Tibial nerve (tissue), 4 donors: Measurements from ENCODE around the gene TRMT44.

Experiments
- CTCF ChIP-seq, 5 experiments: fragments of 200-600 bp in 3 of 5; fragments of 450-650 bp in 2 of 5; sonication (generic) in 3 of 5; IDR thresholded peaks; one replicate each; pipeline ENCODE4 v1.5.1; 2016 to 2019; ENCODE audit warnings: antibody characterized with exemption in 5 of 5, mild to moderate bottlenecking in 3 of 5, moderate library complexity in 2 of 5
- EP300 ChIP-seq, 2 donors: sonication (generic); formaldehyde crosslinking; IDR thresholded peaks; one replicate each; pipeline ENCODE4 v1.6.1; 2017; ENCODE audit warnings: antibody characterized with exemption in 2 of 2, mild to moderate bottlenecking in 1 of 2
- POLR2A ChIP-seq, 2 donors: fragments of 450-650 bp; IDR thresholded peaks; one replicate each; pipeline ENCODE4 v1.6.1; 2017; ENCODE audit warnings: antibody characterized with exemption in 2 of 2, mild to moderate bottlenecking in 2 of 2, moderate library complexity in 2 of 2

GRCh38 chr4:8439914-8440491 lies 574 bp upstream of the TRMT44 start:
- no peak for TF ChIP-seq POLR2A (IDR thresholded peaks at IDR 0.05)
- no peak for TF ChIP-seq CTCF (IDR thresholded peaks at IDR 0.05)
- TF ChIP-seq EP300 (IDR thresholded peaks at IDR 0.05), result no peak
